HepG2 (cell line): Measurements from ENCODE around the gene ZNF385B. TPM values are rescaled to one million over a fixed set of nuclear protein-coding genes. Genes with fewer than 3 reads are reported as not detected.

Experiments used
- ATAC-seq: fragments of 200-7000 bp; cut with Tn5 transposase; 3 replicates; pipeline ENCODE4 v1.9.1; 2020; ENCODE audit warnings: mild to moderate bottlenecking, moderate library complexity
- BruUV-seq: library from RNA; stranded (reverse); fragments of 400-500 nt; replicated peaks from 2 replicates; lab custom pipeline; 2021; lab: Mats Ljungman, UMichigan
- CTCF ChIA-PET: fragments of 300-600 bp; formaldehyde crosslinking; extraction: SDS; loops from one replicate; lab custom pipeline; 2021; ENCODE audit warnings: low total read pairs, inconsistent platforms, low intra/inter-chr PET ratio; lab: Yijun Ruan, JAX
- POLR2A ChIA-PET: fragments of 350-600 bp; sonication (Branson Sonifier 250); formaldehyde crosslinking; loops from one replicate; lab custom pipeline; 2020; ENCODE audit warnings: antibody characterized with exemption, inconsistent platforms; lab: Yijun Ruan, JAX
- DNase-seq: peaks from one replicate; pipeline ENCODE4 v3.0.0-alpha.2; 2015; ENCODE audit warnings: low spot score
- FAIRE-seq: peaks from 3 replicates; lab custom pipeline; 2011; peaks lifted over from hg19 to GRCh38; lab: Jason Lieb, UNC
- H2AFZ ChIP-seq: one replicate; pipeline ENCODE4 v1.6.1; 2011; ENCODE audit warnings: low read length, inconsistent platforms
- H3K27ac ChIP-seq: fragments of 300-600 bp; 3 replicates; pipeline ENCODE4 v1.8.0; 2011; ENCODE audit warnings: mixed run types, mild to moderate bottlenecking, mixed read lengths, low read length, inconsistent platforms; ENCODE audit not compliant: insufficient read depth; ENCODE audit errors: extremely low read length
- H3K27me3 ChIP-seq, 2 experiments: fragments of 200-600 bp in 1 of 2; 2 replicates in 1 of 2; 3 replicates in 1 of 2; pipeline versions ENCODE4 v1.6.0 to v1.8.0; 2011; ENCODE audit warnings: low read length in 2 of 2, mild to moderate bottlenecking in 2 of 2, moderate library complexity in 2 of 2, inconsistent platforms in 1 of 2; ENCODE audit not compliant: insufficient read depth in 2 of 2, control insufficient read depth in 1 of 2
- H3K36me3 ChIP-seq, 2 experiments: fragments of 200-600 bp in 1 of 2; replicated peaks in 1 of 2; 2 replicates in 1 of 2; 3 replicates in 1 of 2; pipeline versions ENCODE4 v1.5.1 to v1.8.0; 2011; ENCODE audit warnings: low read length in 2 of 2, inconsistent platforms in 1 of 2; ENCODE audit not compliant: insufficient read depth in 2 of 2, control insufficient read depth in 1 of 2
- H3K4me1 ChIP-seq: 2 replicates; pipeline ENCODE4 v1.5.1; 2012; ENCODE audit warnings: low read length, inconsistent platforms; ENCODE audit not compliant: insufficient read depth
- H3K4me2 ChIP-seq: 2 replicates; pipeline ENCODE4 v1.6.0; 2011; ENCODE audit warnings: low read depth, low read length, inconsistent platforms
- H3K4me3 ChIP-seq, 3 experiments: fragments of 200-600 bp in 1 of 3; sonication (generic), shearing (Covaris generic) in 1 of 3; replicated peaks in 1 of 3; 2 replicates each; pipeline ENCODE4 v1.5.1; 2011 to 2016; ENCODE audit warnings: low read length in 3 of 3, inconsistent platforms in 2 of 3, low read depth in 2 of 3, mild to moderate bottlenecking in 2 of 3, control low read depth in 1 of 3, mixed read lengths in 1 of 3; ENCODE audit not compliant: insufficient read depth in 1 of 3
- H3K79me2 ChIP-seq: one replicate; pipeline ENCODE4 v1.6.1; 2011; ENCODE audit warnings: low read length, inconsistent platforms; ENCODE audit not compliant: insufficient read depth
- H3K9ac ChIP-seq: 2 replicates; pipeline ENCODE4 v1.6.0; 2011; ENCODE audit warnings: mild to moderate bottlenecking, low read depth, low read length, inconsistent platforms; ENCODE audit not compliant: insufficient read depth
- H3K9me3 ChIP-seq: 2 replicates; pipeline ENCODE4 v1.5.1; 2012; ENCODE audit warnings: mild to moderate bottlenecking, low read length
- H4K20me1 ChIP-seq: 2 replicates; pipeline ENCODE4 v1.6.0; 2011; ENCODE audit warnings: inconsistent platforms, mild to moderate bottlenecking, low read length, moderate library complexity; ENCODE audit not compliant: insufficient read depth
- ATF7 ChIP-seq, 2 experiments: fragments of 450-650 bp in 1 of 2; sonication (generic) in 1 of 2; formaldehyde crosslinking in 1 of 2; IDR thresholded peaks; 2 replicates each; pipeline versions ENCODE4 v1.4.0 to v1.6.1; 2016 to 2020; ENCODE audit warnings: antibody characterized with exemption in 1 of 2, mild to moderate bottlenecking in 1 of 2, missing genetic modification reagents in 1 of 2
- CEBPB ChIP-seq: IDR thresholded peaks from 2 replicates; pipeline ENCODE4 v1.6.1; 2011; ENCODE audit warnings: low read depth, low read length, improper control_type of control experiment, borderline replicate concordance
- PRPF4 ChIP-seq: fragments of 200-400 bp; formaldehyde crosslinking; IDR thresholded peaks from 2 replicates; pipeline ENCODE4 v1.6.1; 2016; ENCODE audit warnings: low read length, low read depth; ENCODE audit not compliant: poor library complexity, severe bottlenecking
- RCOR2 ChIP-seq: IDR thresholded peaks from 2 replicates; pipeline ENCODE4 v1.6.1; 2016; ENCODE audit warnings: missing biosample characterization, missing genetic modification reagents
- ZBTB1 ChIP-seq: sonication (generic); formaldehyde crosslinking; IDR thresholded peaks from 2 replicates; pipeline ENCODE4 v1.4.0; 2020; ENCODE audit warnings: missing genetic modification reagents, borderline replicate concordance
- ZSCAN21 ChIP-seq: sonication (generic); formaldehyde crosslinking; IDR thresholded peaks from 2 replicates; pipeline ENCODE4 v1.8.0; 2022; ENCODE audit warnings: mild to moderate bottlenecking, missing genetic modification reagents, moderate library complexity, borderline replicate concordance
- WGBS: methylation state at CpG from one replicate; pipeline ENCODE4 v1.1.6; 2017; ENCODE audit warnings: low lambda C conversion rate; 5-methylcytosine and 5-hydroxymethylcytosine counted together
- in situ Hi-C: cut with HindIII; loops from 2 replicates; pipeline ENCODE4 v1.10.0; 2017; ENCODE audit warnings: low pct_unique_long_range_greater_than_20kb; ENCODE audit not compliant: extremely low pct_ligation_motif_present
- intact Hi-C: fragments of 100-400 bp; cut with micrococcal nuclease; formaldehyde crosslinking; loops from one replicate; pipeline ENCODE4 v1.10.0; 2022; ENCODE audit not compliant: unreplicated experiment
- polyA plus RNA-seq, 8 experiments: library from polyadenylated mRNA; depleted of rRNA in 3 of 8; stranded (reverse) in 7 of 8; unstranded in 1 of 8; fragments of >200 nt; fragmentation: Illumina TruSeq in 4 of 8; extraction: Trizol in 4 of 8; gene quantifications; 2 replicates each; pipeline versions ENCODE4 v1.2.1 to v1.2.3, GENCODE V29; 2011 to 2016; ENCODE audit warnings: low read depth in 4 of 8, missing spikeins in 1 of 8, mixed read lengths in 1 of 8; ENCODE audit not compliant: insufficient read depth in 1 of 8
- total RNA-seq, 5 experiments: library from RNA; depleted of rRNA; stranded (reverse); fragments of >200 nt; fragmentation: Illumina TruSeq; extraction: Trizol; gene quantifications; 2 replicates each; pipeline ENCODE4 v1.2.3, GENCODE V29; 2016; ENCODE audit warnings: low read depth in 1 of 5
- TF ChIP-seq, protein P1 (sequence below): sonication (generic); formaldehyde crosslinking; IDR thresholded peaks from 2 replicates; pipeline ENCODE4 v1.8.0; 2022; ENCODE audit warnings: mild to moderate bottlenecking, missing genetic modification reagents; ENCODE audit not compliant: insufficient replicate concordance

The ZNF385B gene
- total and polyA plus RNA-seq, 2 of the 13 experiments (the other 11 are each of a cell fraction or from before 2014, with no cell fraction given), result 3.3 to 6.7 TPM

DNA sequence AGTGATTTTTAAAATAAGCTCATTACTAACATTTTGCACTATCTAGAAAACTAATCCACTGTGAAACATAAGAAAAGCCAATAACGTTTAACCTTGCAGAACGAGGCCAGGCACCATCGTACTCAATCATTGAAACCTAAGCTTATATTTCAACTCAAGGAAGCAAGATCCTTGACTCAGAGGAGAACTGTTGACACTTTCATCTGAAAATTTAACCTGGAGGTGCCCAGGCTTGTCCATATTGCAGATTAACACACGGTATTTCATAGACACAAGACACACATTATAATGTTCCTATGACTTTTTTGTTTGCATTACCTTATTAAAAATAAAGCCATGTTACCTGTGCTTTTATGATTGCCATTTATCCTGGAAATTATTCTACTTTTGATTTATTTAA lies 89.6 kb downstream of the ZNF385B start (continued):
- TF ChIP-seq ZBTB1, result no peak
- TF ChIP-seq ZSCAN21 (CRISPR knock-in tag), result no peak
- TF ChIP-seq RCOR2 (CRISPR knock-in tag), result no peak
- TF ChIP-seq, protein P1, sequence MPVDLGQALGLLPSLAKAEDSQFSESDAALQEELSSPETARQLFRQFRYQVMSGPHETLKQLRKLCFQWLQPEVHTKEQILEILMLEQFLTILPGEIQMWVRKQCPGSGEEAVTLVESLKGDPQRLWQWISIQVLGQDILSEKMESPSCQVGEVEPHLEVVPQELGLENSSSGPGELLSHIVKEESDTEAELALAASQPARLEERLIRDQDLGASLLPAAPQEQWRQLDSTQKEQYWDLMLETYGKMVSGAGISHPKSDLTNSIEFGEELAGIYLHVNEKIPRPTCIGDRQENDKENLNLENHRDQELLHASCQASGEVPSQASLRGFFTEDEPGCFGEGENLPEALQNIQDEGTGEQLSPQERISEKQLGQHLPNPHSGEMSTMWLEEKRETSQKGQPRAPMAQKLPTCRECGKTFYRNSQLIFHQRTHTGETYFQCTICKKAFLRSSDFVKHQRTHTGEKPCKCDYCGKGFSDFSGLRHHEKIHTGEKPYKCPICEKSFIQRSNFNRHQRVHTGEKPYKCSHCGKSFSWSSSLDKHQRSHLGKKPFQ, result no peak

DNA sequence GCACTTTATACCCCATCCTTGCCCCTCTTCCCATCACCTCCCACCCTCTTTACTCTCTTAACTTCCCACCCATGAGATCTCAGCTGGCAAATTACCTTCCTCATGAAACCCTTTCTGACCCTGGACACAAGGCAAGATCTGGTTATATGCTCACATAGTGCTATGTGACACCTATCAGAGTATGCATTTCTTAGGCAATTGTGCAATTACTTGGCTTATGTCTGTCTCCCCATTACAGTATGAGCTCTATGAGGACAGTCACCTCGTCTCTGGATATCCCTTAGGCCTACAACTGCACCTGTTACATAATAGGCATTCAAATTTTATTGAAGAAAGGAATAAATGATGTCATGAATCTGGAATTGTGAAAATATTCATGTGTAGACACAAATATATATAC lies 91.4 kb downstream of the ZNF385B start:
- H3K9me3 ChIP-seq, result no peaks in the 10 kb centered on the region
- H3K4me3 ChIP-seq, result no peak overlapping the region
- no peak overlapping the region for H3K27ac ChIP-seq
- H3K27me3 ChIP-seq, result peaks cover 0 to 16% of the 10 kb centered on the region in 2 experiments; a peak in 2 of 5 replicates
- intact Hi-C loops, result no loop called here
- no peaks in the 10 kb centered on the region for H3K36me3 ChIP-seq
- no TSS peak for BruUV-seq
- H3K9ac ChIP-seq, result no peak overlapping the region
- H2AFZ ChIP-seq, result no peak overlapping the region
- no peaks in the 10 kb centered on the region for H4K20me1 ChIP-seq
- in situ Hi-C loops, result no loop called here
- H3K79me2 ChIP-seq, result no peaks in the 10 kb centered on the region
- CTCF ChIA-PET, result no interaction called here
- no peak for FAIRE-seq
- POLR2A ChIA-PET, result no interaction called here
- no peaks in the 10 kb centered on the region for H3K4me1 ChIP-seq
- no peak for DNase-seq
- TF ChIP-seq CEBPB (0 out of 2 replicates have a peak, but pooled peaks have one; percentile 46), ATF7 (IDR thresholded peaks at IDR 0.05) (peak; percentile 73), ATF7 (CRISPR knock-in tag; IDR thresholded peaks at IDR 0.05) (no peak), PRPF4 (no peak)
- 0% methylated on average over 1 of the region's 1 CpG for WGBS
- no peak for ATAC-seq
- H3K4me2 ChIP-seq, result no peak overlapping the region
